K562 (cell line): Measurements from ENCODE around the gene CHST2. TPM values are rescaled to one million over a fixed set of nuclear protein-coding genes. Genes with fewer than 3 reads are reported as not detected.
A peak's percentile ranks its signal among the peaks of the same experiment; 100 is the strongest.

Experiments
- ARHGAP35 ChIP-seq: fragments of 450-650 bp; IDR thresholded peaks from 2 replicates; pipeline ENCODE4 v1.6.1; 2018; ENCODE audit not compliant: partially characterized antibody
- ATF3 ChIP-seq, 2 experiments: fragments of 450-650 bp in 1 of 2; sonication (generic) in 1 of 2; formaldehyde crosslinking in 1 of 2; IDR thresholded peaks in 1 of 2; conservative IDR thresholded peaks in 1 of 2; 2 replicates each; pipeline versions ENCODE4 v1.6.1 to v1.8.1; 2016 to 2023; ENCODE audit warnings: mild to moderate bottlenecking in 2 of 2, moderate library complexity in 2 of 2, inconsistent platforms in 1 of 2, missing genetic modification reagents in 1 of 2
- CBFA2T3 ChIP-seq: fragments of 450-650 bp; IDR thresholded peaks from 2 replicates; pipeline ENCODE4 v1.6.1; 2017
- CREB1 ChIP-seq, 2 experiments: sonication (generic) in 1 of 2; formaldehyde crosslinking in 1 of 2; IDR thresholded peaks; 2 replicates each; pipeline versions ENCODE4 v1.6.1 to v1.8.0; 2012 to 2022; ENCODE audit warnings: inconsistent platforms in 1 of 2, mild to moderate bottlenecking in 1 of 2, missing genetic modification reagents in 1 of 2, moderate library complexity in 1 of 2
- CREM ChIP-seq: IDR thresholded peaks from 2 replicates; pipeline ENCODE4 v1.6.1; 2014; ENCODE audit warnings: antibody characterized with exemption, low read depth
- CTBP1 ChIP-seq: fragments of 450-650 bp; IDR thresholded peaks from 2 replicates; pipeline ENCODE4 v1.6.1; 2016; ENCODE audit warnings: borderline replicate concordance
- EGR1 ChIP-seq: fragments of 450-650 bp; conservative IDR thresholded peaks from 2 replicates; pipeline ENCODE4 v1.6.1; 2017; ENCODE audit warnings: mild to moderate bottlenecking
- ETV5 ChIP-seq: sonication (generic); formaldehyde crosslinking; IDR thresholded peaks from 2 replicates; pipeline ENCODE4 v1.4.0; 2020; ENCODE audit warnings: low read depth, mild to moderate bottlenecking, missing genetic modification reagents
- ETV6 ChIP-seq, 3 experiments: fragments of 150-350 bp in 1 of 3; sonication (generic) in 1 of 3; formaldehyde crosslinking in 1 of 3; IDR thresholded peaks; 2 replicates each; pipeline versions ENCODE4 v1.6.1 to v1.8.0; 2014 to 2022; ENCODE audit warnings: borderline replicate concordance in 2 of 3, low read depth in 2 of 3, antibody characterized with exemption in 1 of 3, low read length in 1 of 3, mild to moderate bottlenecking in 1 of 3, missing genetic modification reagents in 1 of 3
- GABPA ChIP-seq: fragments of 200-800 bp; sonication (Bioruptor generic); conservative IDR thresholded peaks from 2 replicates; pipeline ENCODE4 v1.6.1; 2016; ENCODE audit warnings: low read depth, missing genetic modification characterization, missing compliant biosample characterization
- KDM1A ChIP-seq, 2 experiments: fragments of 450-650 bp; IDR thresholded peaks; 2 replicates each; pipeline ENCODE4 v1.6.1; 2016; ENCODE audit warnings: mild to moderate bottlenecking in 2 of 2
- KLF6 ChIP-seq: fragments of 250-450 bp; sonication (Bioruptor Pico); IDR thresholded peaks from 2 replicates; pipeline ENCODE4 v1.4.0; 2020; ENCODE audit warnings: mild to moderate bottlenecking, moderate library complexity, borderline replicate concordance
- LARP7 ChIP-seq: fragments of 450-650 bp; IDR thresholded peaks from 2 replicates; pipeline ENCODE4 v1.6.1; 2016
- MTA1 ChIP-seq: fragments of 450-650 bp; IDR thresholded peaks from 2 replicates; pipeline ENCODE4 v1.6.1; 2017; ENCODE audit warnings: borderline replicate concordance
- NCOR1 ChIP-seq: fragments of 450-650 bp; IDR thresholded peaks from 2 replicates; pipeline ENCODE4 v1.6.1; 2016; ENCODE audit warnings: mild to moderate bottlenecking, moderate library complexity
- NFYB ChIP-seq: IDR thresholded peaks from 2 replicates; pipeline ENCODE4 v1.6.1; 2011; ENCODE audit warnings: mild to moderate bottlenecking, moderate library complexity; ENCODE audit not compliant: insufficient read length; ENCODE audit errors: extremely low read depth
- PML ChIP-seq: IDR thresholded peaks from 2 replicates; pipeline ENCODE4 v1.6.1; 2012; ENCODE audit warnings: low read length, inconsistent platforms
- PTBP1 ChIP-seq: fragments of 200-400 bp; formaldehyde crosslinking; IDR thresholded peaks from 2 replicates; pipeline ENCODE4 v1.6.1; 2017; ENCODE audit warnings: low read depth, low read length
- RUNX1 ChIP-seq: sonication (generic); IDR thresholded peaks from 2 replicates; pipeline ENCODE4 v1.6.1; 2016; ENCODE audit warnings: antibody characterized with exemption, low read depth
- TCF3 ChIP-seq: sonication (generic); formaldehyde crosslinking; IDR thresholded peaks from 2 replicates; pipeline ENCODE4 v1.4.0; 2020; ENCODE audit warnings: mild to moderate bottlenecking, missing genetic modification reagents
- TCF7 ChIP-seq: sonication (generic); IDR thresholded peaks from 2 replicates; pipeline ENCODE4 v1.6.1; 2016; ENCODE audit warnings: antibody characterized with exemption, borderline replicate concordance
- TFAM ChIP-seq: fragments of 250-450 bp; sonication (Bioruptor Pico); conservative IDR thresholded peaks from 2 replicates; pipeline ENCODE4 v1.5.0; 2021; ENCODE audit warnings: mild to moderate bottlenecking, moderate library complexity
- TFAP4 ChIP-seq: sonication (generic); formaldehyde crosslinking; IDR thresholded peaks from 2 replicates; pipeline ENCODE4 v1.8.0; 2022; ENCODE audit warnings: missing genetic modification reagents, mild to moderate bottlenecking, moderate library complexity, borderline replicate concordance
- ZNF740 ChIP-seq, 3 experiments: fragments of 200-800 bp in 1 of 3; sonication (Bioruptor generic) in 1 of 3; sonication (generic) in 1 of 3; formaldehyde crosslinking in 1 of 3; IDR thresholded peaks; 2 replicates each; pipeline versions ENCODE4 v1.6.1 to v1.8.0; 2016 to 2022; ENCODE audit warnings: mild to moderate bottlenecking in 2 of 3, missing compliant biosample characterization in 2 of 3, missing genetic modification characterization in 2 of 3, missing genetic modification reagents in 1 of 3
- ZNF778 ChIP-seq: fragments of 450-650 bp; formaldehyde crosslinking; IDR thresholded peaks from 2 replicates; pipeline ENCODE4 v1.4.0; 2020; ENCODE audit warnings: mild to moderate bottlenecking, moderate library complexity
- polyA plus RNA-seq, 8 experiments: library from polyadenylated mRNA; depleted of rRNA in 4 of 8; stranded (reverse) in 5 of 8; unstranded in 3 of 8; fragments of >200 nt; fragmentation: Nextera tagmentation in 2 of 8; fragmentation: Illumina TruSeq in 1 of 8; extraction: Ambion mirVana in 2 of 8; extraction: Trizol in 1 of 8; gene quantifications; 2 replicates each; pipeline versions ENCODE4 v1.2.1 to v1.2.3, GENCODE V29; 2011 to 2014; ENCODE audit warnings: inconsistent platforms in 1 of 8, missing spikeins in 1 of 8
- total RNA-seq, 7 experiments: library from RNA; depleted of rRNA in 6 of 7; stranded (reverse); fragments of >200 nt in 6 of 7; fragmentation: Illumina TruSeq in 2 of 7; extraction: Trizol in 2 of 7; gene quantifications; 2 replicates each; pipeline versions ENCODE4 v1.2.1 to v1.2.3, GENCODE V29; 2011 to 2021; ENCODE audit warnings: low replicate concordance in 1 of 7

Gene CHST2
- total and polyA plus RNA-seq, 9 of the 15 experiments (the other 6 are each of a cell fraction or from before 2014, with no cell fraction given), result 3.4 to 60.3 (median 13.9) TPM

- TF ChIP-seq CBFA2T3 (peak; percentile 94), ETV6 (IDR thresholded peaks at IDR 0.05; ENCODE audit: borderline replicate concordance in 1 of 2, low read depth in 2 of 2, low read length in 1 of 2) (peak in 1 of 2 experiments; percentile 65; a peak in 1 of 4 replicates), ETV6 (CRISPR knock-in tag; IDR thresholded peaks at IDR 0.05; ENCODE audit: borderline replicate concordance) (no peak), MTA1 (no peak), TCF3 (CRISPR knock-in tag) (peak; percentile 90), PTBP1 (no peak), ARHGAP35 (no peak), ETV5 (peak; percentile 75; the same call in 1 of the 2 replicates), PML (peak; percentile 75; the same call in 1 of the 2 replicates), TFAM (CRISPR knock-in tag) (no peak), TFAP4 (CRISPR knock-in tag) (no peak), CREM (peak; percentile 47; the same call in 1 of the 2 replicates), ZNF740 (CRISPR knock-in tag; IDR thresholded peaks at IDR 0.05) (no peak), ZNF740 (tag; IDR thresholded peaks at IDR 0.05) (no peak), CREB1 (IDR thresholded peaks at IDR 0.05) (peak; percentile 43; the same call in 1 of the 2 replicates), CREB1 (CRISPR knock-in tag; IDR thresholded peaks at IDR 0.05) (no peak), NFYB (no peak), NCOR1 (peak; percentile 83), KLF6 (no peak), CTBP1 (0 out of 2 replicates have a peak, but pooled peaks have one; percentile 30), ZNF778 (CRISPR knock-in tag) (no peak), RUNX1 (no peak), KDM1A (IDR thresholded peaks at IDR 0.05) (peak; percentile 79 to 80; a peak in 3 of 4 replicates), ATF3 (IDR thresholded peaks at IDR 0.05) (peak; percentile 70), ATF3 (CRISPR knock-in tag; conservative IDR thresholded peaks at IDR 0.05) (no peak), LARP7 (no peak), EGR1 (peak; percentile 51), GABPA (tag) (no peak), TCF7 (peak; percentile 79; the same call in 1 of the 2 replicates)
Measured at GRCh38 chr3:143167969-143168854, 48.6 kb downstream of the CHST2 start (continued).
